GM19324 (cell line): Measurements from ENCODE around the gene PCDHGC5.

ENCODE experiments used
- ATAC-seq: cut with Tn5 transposase; IDR thresholded peaks from one replicate; pipeline ENCODE4 v1.9.1; 2021; ENCODE audit warnings: mild to moderate bottlenecking, moderate library complexity; ENCODE audit not compliant: unreplicated experiment, low FRiP score

The PCDHGC5 gene

GRCh38 chr5:141490271-141490670 is 1.4 kb downstream of the PCDHGC5 start:
- no peak for ATAC-seq

GRCh38 chr5:141490771-141491170 is 1.9 kb downstream of the PCDHGC5 start:
- no peak for ATAC-seq

GRCh38 chr5:141491323-141492167 is 2.7 kb downstream of the PCDHGC5 start:
- peak; percentile 28 for ATAC-seq

GRCh38 chr5:141492168-141492885 is 3.4 kb downstream of the PCDHGC5 start:
- peak; percentile 64 for ATAC-seq

DNA sequence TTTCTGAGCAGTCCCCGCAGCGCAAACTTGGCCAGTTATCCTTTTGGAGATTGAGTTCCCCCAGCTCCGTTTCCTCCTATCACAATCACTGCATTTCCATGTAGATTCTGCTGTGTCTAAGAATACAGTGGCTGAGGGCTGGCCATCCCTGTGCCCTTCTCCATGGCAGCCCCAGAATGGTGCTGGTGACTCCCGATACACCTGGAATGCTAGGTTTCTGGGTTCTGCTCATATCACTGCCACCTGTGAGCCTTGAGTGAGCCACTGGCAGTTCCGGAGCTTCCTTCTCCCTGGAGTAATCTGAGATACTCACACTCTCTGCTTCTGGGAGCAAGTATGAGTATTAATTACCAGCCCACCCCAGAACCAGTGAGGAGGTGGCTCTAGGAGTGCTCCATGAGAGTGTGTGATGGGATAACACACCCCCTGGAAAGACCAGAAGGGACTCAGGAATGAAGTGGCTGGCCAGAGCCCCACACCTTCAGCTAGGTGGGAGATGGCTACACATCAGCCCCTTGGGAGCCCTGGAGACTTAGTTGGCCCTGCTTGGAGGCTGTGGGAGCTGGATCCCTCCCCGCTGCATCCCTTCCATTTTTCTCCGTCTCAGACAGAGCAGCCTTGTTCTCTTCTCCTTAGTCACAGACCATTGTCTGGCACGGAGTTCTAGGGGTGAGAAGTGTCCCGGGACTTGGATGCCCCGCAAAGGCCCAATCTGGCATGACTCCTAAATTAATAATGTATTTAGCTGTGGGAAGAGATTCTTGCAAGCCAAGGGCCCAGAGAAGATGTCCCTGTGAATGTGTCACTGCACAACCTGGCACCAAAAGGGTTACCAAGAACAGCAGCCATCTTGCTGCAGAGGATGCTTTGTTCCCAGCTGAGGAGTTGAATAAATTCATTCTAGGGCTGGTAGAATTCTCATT is 4.9 kb downstream of the PCDHGC5 start:
- no peak for ATAC-seq

DNA sequence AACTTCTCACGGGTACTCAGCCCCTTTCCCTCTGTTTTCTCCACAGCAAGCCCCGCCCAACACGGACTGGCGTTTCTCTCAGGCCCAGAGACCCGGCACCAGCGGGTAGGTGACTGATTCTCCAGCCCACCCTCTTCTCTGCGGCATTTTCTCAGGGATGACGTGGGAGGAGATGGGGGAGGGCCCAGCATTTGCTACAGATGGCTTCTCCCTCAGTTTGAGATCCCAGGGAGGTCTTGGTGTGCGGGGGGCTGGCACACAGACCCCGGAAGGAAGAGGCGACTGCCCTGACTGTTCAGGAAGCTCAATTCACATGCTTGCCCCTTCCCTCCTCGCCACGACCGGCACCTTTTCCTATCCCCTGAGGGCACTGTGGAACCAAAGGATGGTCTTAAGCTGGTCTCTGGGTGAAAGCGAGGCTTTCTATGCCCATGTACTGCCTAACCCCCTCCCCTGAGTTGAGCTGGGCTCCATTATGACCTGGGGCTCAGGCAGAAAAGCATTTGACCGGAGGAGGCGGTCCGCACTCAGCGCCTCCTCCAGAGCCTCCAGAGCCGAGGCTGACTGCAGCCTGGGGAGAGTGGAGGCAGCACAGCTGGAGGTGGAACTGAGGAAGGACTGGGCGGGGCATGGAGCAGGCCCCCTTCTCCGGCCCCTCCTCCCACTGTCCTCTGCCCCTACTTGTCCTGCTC is 6.0 kb downstream of the PCDHGC5 start:
- ATAC-seq = no peak

DNA sequence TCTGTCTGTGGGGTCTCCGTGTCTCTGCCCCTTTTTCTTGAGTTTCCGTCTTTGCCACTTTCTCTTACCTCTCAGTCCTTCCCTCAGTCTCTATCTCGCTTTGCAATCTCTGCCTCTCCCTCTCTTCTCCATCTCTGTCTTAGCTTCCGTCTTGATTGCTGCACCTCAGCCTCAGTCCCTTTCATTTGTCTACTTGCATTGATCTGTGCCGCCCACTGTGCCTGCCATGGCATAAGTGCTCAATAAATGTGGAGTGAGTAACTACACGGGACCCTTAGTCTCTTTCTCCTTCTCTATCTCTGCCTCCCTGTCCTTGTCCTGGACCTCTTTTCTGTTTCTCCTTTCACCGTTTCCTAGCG is 6.6 kb downstream of the PCDHGC5 start:
- no peak for ATAC-seq

GRCh38 chr5:141496038-141496437 is 7.2 kb downstream of the PCDHGC5 start:
- ATAC-seq = no peak

GRCh38 chr5:141501761-141502160 is 12.9 kb downstream of the PCDHGC5 start:
- ATAC-seq = no peak

DNA sequence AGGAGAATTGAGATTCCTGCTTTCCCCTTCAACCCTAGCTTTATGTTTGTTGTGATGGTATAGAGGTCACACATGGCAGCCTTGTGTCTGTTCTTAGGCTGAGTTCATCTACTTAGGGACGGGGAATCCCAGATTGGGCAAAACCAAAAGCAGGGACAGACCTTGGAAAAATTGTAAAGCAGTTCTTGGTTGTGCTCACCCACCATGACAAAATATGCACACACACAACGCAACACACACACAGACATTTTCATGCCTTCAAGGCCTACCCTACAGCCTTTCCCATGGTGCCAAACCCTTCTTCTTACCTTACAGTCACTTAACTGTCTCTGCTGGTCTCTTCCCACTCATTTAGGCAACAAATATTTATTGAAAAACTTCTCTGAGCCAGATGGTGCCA is 14.8 kb downstream of the PCDHGC5 start:
- no peak for ATAC-seq

GRCh38 chr5:141504216-141504615 is 15.3 kb downstream of the PCDHGC5 start:
- no peak for ATAC-seq

DNA sequence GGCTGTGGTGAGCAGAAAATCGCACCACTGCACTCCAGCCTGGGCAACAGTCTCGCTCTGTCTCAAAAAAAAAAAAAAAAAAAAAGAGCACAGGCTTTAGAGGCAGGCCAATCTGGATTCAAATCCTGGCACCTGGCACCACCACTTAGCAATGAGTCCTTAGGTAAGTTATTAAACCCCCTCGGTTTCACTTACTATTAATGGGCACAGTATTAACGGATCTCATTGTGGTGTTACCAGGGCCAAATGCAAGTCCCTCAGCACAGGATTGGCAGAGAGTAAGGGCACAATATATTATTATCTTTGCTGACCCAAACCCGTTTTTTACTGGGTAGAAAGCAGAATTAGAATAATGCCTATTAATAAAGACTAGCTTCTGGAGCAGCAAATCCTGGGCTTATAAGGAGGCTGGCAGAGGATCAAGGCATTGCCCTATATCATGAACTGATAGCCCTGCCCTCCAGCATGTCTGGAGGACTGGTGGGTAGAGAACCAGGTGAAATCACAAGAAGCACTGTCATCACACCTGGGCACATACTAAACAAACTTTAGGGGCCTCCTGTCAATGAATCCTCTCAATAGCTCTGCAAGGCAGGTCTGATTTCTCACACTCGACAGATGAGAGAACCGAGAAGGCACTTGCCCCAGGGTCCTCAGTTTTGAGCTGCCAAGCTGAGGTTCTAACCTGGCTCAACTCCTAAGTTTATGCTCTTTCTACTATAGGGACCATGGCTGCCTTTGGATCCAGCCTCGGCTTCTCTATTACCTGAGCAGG is 17.7 kb downstream of the PCDHGC5 start:
- no peak for ATAC-seq

- peak; percentile 40 for ATAC-seq
Observed at GRCh38 chr5:141507387-141508091, 18.7 kb downstream of the PCDHGC5 start.

DNA sequence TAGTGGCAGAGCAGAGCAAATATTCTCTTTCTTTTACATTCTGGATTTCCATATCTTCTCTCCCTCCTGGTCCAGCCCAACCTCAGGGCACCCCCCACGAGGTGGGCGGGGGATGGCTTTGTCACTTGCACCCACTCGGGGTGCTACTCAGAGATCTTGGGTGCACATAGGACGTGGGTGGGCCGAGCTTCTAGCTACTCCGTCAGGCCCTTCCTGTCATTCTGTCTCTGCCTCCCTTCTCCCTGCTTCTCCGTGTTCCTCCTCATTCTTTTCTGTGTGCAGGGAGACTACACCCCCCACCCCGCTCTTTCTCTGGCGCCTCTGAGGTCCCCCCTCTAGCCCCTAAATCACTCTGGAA is 19.5 kb downstream of the PCDHGC5 start:
- no peak for ATAC-seq

- ATAC-seq = no peak
Observed at GRCh38 chr5:141508798-141509611, 20.1 kb downstream of the PCDHGC5 start.

DNA sequence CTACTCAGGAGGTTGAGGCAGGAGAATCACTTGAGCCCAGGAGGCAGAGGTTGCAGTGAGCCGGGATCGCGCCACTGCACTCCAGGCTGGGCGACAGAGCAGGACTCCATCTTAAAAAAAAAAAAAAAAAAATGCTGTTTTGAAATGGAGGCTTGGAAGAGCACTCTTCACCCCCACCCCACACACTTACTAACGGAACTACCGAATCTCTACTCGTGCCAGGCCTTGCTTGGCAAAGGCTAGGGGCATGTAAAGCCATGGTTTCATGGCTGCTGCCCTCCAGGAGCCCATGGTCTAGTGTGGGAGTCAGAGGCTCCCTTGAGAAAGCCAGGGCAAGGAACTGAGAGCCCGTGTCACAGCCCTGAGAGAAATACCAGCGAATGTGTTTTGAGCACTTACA is 21.3 kb downstream of the PCDHGC5 start:
- no peak for ATAC-seq

DNA sequence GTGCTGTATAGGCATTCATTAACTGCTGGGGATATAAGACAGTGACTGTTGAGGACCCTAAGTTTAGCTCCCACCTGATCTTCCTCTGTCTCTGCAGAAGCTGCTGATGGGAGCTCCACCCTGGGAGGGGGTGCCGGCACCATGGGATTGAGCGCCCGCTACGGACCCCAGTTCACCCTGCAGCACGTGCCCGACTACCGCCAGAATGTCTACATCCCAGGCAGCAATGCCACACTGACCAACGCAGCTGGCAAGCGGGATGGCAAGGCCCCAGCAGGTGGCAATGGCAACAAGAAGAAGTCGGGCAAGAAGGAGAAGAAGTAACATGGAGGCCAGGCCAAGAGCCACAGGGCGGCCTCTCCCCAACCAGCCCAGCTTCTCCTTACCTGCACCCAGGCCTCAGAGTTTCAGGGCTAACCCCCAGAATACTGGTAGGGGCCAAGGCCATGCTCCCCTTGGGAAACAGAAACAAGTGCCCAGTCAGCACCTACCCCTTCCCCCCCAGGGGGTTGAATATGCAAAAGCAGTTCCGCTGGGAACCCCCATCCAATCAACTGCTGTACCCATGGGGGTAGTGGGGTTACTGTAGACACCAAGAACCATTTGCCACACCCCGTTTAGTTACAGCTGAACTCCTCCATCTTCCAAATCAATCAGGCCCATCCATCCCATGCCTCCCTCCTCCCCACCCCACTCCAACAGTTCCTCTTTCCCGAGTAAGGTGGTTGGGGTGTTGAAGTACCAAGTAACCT is 22.1 kb downstream of the PCDHGC5 start:
- peak; percentile 43 for ATAC-seq
